Effector CD4-positive, alpha-beta T cell (primary cell): ENCODE data around the gene PNPLA2.

Experiments used
- DNase-seq: peaks from one replicate; pipeline ENCODE4 v3.0.0-alpha.2; 2020
- total RNA-seq: gene quantifications from one replicate; lab custom pipeline; 2026; lab: John Stamatoyannopoulos, UW

Gene PNPLA2
- 208 reads per million, percentile 93 among the genes with 10 or more reads in this experiment for total RNA-seq

- no peak for DNase-seq
Observed at GRCh38 chr11:818396-819128, at the start of gene PNPLA2. TSS of gene PNPLA2 (plus strand) at chr11:818914. CDS start at chr11:819719, 805 bp downstream.

DNA sequence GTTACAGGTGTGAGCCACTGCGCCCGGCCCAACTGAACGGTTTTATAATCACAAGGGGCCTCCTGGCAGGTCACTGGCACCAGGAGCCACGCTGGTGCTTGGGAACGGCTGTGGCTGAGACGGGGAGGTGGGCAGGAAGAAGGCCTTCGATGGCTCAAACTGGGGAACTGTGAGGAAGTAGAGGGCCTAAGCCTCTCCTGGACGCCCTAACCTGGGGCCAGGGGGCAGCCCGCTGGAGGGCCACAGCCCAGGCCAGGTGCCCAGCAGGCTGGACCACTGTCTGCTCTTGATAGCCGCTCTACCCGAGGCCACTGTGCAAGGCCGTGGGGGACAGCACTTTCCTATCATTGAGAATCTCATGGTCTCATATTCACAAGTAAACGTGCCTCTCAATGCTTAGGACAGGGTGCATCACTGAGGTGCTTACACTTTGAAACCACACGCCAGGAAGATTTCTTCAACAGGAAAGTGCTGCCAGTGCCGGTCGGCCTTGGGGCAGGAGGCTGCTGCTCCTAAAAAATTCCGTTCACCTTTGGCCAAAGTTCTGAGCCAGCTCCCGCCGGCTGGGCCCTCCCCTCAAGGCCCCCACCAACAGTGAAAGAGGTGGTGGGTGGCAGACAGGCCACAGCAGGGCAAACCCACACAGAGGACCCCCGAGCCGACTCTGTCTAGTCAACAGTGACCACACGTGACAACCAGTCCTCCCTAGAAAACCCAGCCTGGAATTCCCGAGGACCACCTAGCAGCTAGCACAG, 48.6 kb upstream of the PNPLA2 start:
- DNase-seq, result no peak

- no peak for DNase-seq
Observed at GRCh38 chr11:770642-771616, 47.8 kb upstream of the PNPLA2 start.

- no peak for DNase-seq
Observed at GRCh38 chr11:771617-772204, 47.0 kb upstream of the PNPLA2 start.

- DNase-seq, result no peak
Observed at GRCh38 chr11:772429-773390, 46.0 kb upstream of the PNPLA2 start.

DNA sequence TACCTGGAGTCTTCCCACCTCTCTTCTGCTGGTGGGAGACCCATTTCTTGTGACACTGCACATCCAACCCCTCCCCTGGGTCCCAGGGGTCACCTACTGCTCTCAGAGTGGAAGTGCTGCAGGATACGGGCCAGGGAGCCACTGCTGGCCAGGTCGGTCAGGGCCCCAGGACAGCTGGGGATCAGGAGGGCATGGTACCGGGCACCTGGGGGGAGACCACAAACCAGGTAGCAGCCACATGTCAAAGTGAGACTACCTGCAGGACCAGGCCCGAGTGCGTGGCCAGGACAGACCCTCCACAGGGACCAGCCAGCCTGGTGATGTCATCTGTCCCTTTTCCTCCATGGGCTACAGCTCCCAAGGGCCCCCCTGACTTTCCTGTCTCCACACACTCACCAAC, 45.3 kb upstream of the PNPLA2 start:
- no peak for DNase-seq

DNA sequence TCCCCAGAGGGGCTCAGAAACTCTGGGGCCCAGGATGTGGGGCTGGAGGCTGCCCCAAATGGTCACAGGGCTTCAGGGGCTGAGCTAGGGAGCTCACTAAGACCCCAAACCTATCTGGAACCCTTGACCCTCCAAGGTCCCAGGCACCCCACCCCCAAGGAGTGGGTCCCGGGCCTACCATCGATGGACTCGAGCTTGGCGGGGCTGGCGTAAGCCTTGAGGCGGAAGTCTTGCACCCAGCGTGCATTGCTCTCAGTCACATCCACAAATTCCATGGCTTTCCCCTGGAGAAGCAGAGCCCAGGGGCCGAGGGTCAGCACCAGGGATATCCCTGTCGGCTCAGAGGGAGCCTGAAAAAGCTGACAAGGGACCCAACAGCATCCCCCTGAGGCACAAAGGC, 44.9 kb upstream of the PNPLA2 start:
- no peak for DNase-seq

DNA sequence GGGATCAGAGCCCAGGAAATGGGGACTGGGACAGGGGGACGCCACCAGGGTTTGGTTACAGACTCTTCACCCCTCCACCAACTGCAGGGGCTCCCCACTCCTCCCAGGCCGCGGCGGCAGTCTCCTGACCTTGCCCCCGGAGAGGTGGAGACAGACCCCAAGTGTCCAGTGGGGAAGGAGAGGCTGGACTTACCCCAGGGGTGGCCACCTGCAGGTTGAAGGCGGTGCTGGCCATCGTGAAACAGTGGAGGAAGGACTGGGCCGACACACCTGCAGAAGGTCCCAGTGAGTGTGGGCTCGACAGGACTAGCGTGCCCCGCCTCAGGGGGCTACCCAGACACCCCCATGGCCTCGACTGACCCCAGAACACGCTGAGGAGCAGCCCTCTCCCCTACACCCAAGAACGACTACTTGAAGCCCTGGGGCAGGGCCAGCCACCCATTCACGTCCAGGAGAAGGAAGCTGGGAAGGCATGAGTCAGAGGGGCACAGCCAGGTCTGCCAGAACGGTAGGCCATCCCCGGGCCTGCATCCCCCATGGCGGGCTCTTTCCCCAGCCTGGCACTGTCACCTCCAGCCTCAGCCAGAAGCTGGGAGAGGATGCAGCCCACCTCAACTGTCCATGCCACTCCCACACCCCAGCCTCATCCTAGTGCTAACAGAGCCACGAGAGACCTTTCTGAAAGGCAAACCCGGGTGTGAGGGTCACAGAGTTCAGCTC, 43.7 kb upstream of the PNPLA2 start:
- DNase-seq, result no peak

DNA sequence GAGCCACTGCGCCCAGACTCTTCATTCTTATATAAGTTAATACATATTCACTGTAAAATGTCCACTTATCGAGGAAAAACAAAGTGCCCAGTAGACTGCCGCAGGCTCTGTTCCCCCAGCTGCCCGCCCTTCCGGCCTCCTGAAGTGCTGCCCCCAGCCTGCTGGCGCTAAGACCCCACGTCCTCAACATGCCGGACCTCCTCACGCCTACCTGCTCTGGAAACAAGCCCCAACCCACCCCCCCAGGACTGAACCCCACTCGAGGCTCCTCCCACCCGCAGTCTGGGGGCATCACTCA, 42.5 kb upstream of the PNPLA2 start:
- DNase-seq, result no peak

DNA sequence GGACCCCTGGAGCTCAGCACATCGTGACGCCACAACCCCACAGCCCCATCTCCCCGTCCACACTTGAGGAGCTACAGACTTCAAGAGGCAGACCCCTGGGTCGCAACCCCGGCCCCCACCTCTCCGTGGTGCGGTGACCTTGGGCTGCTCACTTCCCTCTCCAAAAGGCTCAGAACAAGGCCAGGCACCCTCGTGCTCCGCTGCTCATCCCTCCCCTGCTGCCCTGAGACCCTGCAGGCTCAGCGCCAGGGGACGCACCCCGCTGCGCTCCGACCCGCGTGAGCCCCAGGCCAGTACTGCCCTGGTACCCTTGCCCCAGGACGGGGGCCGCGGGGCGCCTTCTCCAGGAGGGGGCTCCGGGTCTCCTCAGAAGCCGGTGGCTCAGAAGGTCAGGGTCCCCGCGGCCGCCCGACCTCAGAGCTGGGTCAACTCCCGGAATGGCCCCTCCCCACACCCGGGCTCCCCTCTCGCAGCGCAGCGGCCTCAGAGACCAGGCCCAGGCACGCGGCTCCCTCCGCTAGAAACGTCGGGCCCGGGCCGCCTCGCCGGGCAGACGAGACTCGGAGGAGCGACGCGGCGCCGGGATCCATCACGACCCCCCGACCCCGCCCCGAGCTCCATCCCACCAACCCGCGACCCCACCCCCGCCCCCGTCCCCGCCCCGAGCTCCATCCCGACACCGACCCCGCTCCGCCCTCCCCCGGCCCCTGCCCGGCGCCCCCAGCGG, 42.0 kb upstream of the PNPLA2 start:
- peak; percentile 29 for DNase-seq

GRCh38 chr11:777288-778255, 41.1 kb upstream of the PNPLA2 start, which contains the start of gene GATD1:
TSS of gene GATD1 (minus strand) at chr11:777487. CDS start at chr11:777462, 25 bp downstream.
- DNase-seq, result peak; percentile 92

- no peak for DNase-seq
Observed at GRCh38 chr11:778976-779954, 39.4 kb upstream of the PNPLA2 start.

- no peak for DNase-seq
Observed at GRCh38 chr11:779955-780532, 38.7 kb upstream of the PNPLA2 start.

- DNase-seq, result no peak
Observed at GRCh38 chr11:782264-783174, 36.2 kb upstream of the PNPLA2 start.

DNA sequence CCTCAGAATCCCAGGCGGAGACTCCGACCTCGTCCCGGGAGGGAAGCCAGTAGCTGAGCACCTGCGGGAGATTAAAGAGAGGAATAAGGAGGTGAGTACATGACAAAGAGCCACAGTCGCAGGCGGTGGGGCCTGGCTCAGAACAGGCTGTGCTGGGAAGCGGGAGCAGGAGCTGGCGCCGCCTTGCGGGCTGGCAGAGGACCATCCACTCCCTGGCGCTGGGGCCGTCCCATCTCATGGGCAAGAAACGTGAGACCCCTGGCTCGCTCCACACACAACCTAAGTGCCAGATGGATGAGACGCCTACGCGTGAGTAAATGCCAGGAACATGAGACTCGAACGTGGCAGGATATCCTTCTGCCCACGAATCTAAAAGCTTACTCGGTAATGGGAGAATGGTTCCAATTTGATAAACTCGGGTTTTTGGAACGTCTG, 35.1 kb upstream of the PNPLA2 start:
- no peak for DNase-seq
